Stimulated activated CD8-positive, alpha-beta memory T cell treated with anti-CD3 and anti-CD28 coated beads, Interleukin-15, amount 100 ng/mL, for 24 hours (primary cell): ENCODE results near the gene RCOR1.

Experiments
- DNase-seq: peaks from one replicate; pipeline ENCODE4 v3.0.0-alpha.2; 2020; ENCODE audit warnings: low read depth

The RCOR1 gene

DNA sequence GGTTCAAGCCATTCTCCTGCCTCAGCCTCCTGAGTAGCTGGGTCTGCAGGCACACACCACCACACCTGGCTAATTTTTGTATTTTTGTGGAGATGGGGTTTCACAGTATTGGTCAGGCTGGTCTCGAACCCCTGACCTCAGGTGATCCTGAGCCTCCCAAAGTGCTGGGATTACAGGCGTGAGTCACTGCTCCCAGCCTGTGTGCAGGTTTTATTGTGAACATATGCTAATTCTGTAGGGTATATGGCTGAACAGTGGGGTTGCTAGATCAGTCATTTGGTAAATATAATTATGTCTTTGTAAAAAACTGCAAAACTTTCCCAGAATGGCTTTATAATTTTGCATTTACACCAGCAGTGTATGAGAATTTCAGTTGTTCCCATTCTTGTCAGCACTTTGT lies 85.9 kb downstream of the RCOR1 start:
- no peak for DNase-seq

DNA sequence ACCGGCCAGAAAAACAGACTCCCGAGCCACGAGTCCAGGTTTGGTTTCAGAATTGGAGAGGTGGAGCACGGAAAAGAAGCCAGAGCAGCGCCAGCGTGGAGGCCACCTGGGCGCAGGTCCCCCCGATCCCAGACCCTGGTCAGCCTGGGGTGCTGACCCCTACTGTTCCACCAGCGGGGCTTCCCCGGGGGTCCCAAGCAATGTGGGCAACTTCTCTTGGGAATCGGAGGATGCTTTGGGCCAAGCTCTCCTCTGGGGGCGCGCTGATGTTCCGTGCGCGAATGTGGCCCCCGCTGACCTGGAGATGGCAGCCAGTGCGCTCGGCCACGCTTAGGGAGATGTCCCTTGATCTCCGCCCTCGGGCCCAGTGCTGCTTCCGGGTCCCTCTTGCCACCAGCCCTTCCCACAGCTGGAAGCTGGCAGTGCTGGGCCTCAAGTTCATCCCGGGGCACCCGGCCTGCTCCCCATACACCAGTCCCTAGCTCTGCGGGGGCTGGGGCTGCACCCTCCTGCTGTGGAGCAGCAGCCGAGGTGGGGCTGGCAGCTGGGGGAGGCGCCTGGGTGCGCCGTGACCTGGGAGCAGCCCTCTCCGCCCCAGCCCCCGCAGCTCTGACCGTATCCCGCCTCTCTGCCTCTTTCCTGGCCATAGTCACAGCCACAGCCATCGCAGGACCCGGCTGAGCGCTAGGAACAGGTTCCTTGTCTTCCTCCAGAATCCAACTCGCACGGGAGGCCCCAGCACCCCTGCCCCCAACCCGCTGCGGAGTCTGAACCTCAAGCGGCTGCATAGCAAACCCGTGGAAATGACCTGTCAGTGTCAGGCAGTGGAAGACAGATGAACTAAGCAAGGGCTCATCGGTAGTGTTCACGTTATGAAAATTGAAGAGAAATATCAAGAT lies 91.2 kb downstream of the RCOR1 start:
- no peak for DNase-seq

DNA sequence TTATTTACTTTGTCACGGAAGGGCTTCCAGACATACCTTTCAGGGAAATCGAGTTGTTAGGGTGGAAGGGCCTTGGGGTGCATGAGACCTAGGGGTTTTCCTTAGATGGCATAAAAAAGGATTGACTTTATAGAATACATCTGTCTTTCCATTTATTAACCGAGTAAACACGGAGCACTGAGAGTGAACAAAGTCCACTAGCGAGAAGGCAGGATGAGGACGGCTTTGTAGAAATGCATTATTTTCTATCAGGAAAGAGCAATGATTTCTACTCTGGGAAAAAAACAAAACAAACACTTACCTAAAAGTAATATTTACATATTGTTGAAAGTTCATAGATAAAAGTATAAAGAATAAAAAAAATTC lies 91.8 kb downstream of the RCOR1 start:
- no peak for DNase-seq

DNA sequence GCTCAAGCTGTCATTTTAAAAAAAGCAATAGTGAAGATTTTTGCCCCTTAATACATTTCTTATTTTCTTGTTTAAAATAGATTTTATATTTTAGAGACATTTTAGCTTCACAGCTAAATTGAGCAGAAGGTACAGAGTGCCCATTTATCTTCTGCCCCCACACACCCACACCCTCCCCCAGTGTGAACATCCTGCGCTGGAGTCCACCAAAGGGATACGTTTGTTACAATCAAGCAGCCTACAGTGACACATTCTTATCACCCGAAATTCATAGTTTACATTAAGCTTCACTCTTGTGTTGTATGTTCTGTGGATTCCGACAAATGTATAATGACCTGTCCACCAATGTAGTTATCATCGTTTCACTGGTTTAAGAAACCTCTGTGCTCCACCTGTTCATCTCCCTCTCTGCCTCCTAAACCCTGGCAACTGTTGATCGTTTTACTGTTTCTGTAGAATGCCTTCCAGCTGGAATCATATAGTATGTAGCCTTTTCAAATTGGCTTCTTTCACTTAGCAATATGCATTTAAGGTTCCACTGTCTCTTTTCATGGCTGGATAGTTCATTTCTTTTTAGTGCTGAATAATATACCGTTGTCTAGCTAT lies 93.8 kb downstream of the RCOR1 start:
- DNase-seq: no peak

DNA sequence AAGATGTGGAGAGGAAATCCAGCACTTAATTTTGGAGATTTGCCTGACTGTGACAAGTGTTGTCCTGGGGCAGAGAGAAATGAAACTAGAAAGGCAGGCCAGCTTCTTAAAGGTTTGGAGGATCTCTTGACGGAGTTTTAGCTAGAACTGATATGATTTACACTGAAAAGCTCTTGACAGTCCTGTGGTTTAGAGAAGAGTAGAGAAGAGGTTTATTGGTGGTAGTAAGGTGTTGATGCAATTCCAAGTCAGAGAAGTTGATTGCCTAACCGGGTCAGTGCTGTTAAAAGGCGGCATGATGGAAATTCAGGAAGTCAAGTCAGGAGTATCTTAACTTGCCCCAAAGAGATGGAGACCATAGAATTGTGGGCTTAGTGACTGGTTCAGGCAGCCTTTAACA lies 95.8 kb downstream of the RCOR1 start:
- no peak for DNase-seq

DNA sequence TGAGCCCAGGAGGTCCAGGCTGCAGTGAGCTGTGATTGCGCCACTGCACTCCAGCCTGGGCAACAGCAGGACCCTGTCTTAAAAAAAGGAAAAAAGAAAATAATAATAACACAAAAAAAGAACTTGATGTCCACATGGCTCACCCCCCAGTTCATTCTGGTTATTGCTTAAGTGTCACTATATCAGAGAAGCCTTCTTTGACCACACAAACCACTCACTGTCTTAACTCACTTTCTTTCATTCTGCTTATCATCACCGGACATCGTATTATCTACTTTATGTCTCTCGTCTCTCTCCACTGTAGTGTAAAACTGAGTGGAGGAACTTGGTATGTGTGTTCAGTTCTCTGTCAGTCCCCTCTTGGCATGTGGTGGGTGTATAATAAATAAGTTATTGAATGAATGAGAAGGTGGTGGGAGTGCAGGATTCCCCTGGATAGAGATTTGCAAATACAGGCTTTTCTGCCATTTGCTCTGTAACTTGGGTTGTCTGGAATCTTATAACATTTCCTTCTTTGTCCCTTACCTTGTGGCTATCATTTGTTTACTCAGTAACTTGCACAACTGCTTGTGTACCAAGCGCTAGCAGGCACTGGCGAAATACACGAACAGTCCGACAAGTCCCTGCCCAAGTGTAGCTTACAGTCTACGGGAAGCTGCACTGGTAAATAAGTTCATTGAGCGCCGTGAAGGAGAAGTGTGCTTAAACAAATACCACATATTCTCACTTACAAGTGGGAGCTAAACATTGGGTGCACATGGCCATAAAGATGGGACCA lies 98.2 kb downstream of the RCOR1 start:
- DNase-seq: no peak

DNA sequence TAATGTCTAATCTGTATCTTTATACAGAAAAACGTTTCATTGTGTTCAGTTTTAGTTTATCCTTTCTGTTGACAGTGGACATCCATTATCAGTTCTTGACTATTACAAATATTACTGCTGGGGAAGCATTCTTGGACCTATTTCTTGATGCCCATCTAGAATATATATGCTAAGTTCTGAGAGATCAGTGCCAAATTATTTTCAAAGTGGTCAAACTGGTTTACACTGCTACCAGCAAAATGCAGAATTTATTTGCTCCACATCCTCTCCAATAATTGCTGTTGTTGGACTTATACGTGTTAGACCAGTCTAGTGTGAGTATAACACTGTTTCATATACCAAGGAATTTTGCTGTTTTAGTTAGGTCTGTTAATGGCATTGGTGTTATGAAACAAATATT lies 99.3 kb downstream of the RCOR1 start:
- DNase-seq: no peak

DNA sequence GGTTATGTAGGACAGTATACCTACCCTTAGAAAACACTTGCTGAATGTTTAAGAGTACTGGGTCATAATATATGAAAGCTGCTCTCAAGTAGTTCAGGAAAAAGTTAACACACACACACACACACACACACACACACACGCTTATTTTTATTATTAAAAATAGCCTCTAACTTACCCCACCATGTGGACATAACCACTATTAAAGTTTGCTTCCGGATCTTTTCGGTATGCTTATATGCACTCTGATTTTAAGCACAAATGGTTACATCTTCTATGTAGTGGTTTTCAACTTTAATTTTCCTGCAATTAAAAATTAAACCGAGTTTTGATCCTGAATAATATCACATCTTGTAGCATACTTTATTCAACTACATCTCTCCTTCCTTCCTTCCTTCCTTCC lies 99.9 kb downstream of the RCOR1 start:
- no peak for DNase-seq

DNA sequence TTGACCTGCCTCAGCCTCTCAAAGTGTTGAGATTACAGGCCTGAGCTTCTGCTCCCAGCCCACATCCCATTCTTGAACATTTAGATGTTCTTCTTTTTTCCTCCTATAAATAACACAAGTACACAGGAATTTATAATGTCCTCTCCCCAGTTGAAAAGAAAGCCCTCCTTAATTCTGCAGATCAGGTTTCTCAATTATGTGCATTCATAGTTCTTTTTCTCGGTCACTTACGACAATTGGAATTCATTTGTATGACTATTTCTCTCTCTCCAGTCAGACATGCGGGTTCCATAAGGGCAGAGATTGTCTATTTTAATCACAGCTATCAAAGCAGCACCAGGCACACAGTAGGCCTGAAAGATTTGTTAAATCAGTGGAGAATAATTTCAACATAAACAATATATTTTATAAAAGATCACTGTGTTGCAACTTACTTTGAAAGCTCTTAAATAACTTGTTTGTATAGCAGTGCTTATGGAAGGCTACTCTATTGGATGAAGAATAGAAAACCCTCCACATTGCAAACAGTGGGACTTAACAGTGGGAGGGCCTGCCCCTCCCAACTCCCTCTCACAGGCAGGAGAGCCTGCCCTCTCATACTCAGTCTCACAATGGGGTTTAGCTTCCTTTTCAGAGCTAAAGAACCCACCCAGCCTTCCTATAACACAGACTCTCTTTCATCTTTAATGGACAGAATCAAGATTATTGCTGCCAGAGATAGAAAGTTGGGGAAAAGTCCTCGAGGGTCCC lies 100.7 kb downstream of the RCOR1 start:
- DNase-seq: no peak

DNA sequence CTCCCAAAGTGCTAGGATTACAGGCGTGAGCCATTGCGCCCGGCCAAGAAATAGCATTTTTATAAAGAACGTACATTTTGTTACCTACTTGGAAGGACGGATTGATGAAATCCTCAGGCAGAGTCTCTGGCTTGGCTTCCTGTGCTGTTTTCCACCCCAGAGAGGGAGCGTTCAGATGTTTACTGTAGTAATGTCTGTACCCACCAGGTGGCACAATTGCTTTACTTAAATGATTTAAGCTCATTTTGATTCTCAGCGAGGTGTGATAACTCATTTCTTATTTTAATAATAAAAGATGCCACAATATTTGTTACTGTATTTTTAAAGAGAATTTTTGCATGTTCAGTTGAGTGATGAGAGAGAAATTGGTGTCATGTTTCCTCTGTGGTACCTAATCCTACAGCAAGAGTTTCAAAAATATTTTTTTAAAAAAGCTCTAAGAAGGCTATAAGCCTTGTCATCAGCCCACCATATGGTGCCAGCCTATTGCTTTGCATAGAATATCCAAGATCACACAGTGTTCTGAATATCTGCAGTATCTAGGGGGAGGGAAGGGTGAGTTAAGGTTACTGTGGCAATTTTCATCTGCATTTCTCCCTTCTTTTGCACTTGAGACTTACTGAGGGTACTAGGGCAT lies 102.2 kb downstream of the RCOR1 start:
- peak; percentile 2 for DNase-seq

DNA sequence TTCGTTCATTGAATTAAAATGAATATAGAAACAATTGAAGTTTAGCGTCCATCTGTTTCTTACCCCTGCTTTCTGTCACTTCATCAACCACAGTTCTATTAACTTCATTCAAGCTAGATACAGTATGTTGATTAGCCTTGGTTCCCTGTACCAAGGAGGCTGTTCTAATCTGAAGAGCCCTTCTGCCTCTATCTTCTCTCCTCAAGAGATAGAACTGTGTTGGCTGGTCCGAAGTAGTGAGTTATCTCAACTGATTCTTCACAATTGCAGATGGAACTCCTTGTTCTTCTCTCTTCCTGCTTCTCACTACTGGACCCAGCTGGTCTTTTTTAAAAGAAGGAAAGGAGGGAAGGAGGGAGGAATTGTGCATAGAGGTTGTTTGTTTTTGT lies 102.7 kb downstream of the RCOR1 start:
- DNase-seq: no peak

DNA sequence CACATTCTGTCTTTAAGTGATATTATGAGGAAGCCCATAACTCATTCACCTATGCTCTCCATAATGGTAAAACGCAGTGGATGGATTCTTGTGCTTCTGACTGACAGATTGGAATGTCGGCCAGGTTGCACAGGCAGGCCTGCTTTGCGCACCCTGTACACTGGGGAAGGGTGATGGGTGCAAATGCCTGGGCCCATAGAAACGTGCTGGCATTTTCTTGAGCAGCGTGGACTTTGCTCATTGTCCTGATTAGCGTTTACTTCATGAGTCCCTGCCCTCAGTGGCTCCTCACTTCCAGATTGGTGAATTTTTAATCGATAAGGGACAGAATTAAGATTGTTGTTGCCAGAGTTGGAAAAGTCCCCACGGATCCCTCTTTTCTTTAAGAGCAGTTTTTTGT lies 103.9 kb downstream of the RCOR1 start:
- DNase-seq: no peak

DNA sequence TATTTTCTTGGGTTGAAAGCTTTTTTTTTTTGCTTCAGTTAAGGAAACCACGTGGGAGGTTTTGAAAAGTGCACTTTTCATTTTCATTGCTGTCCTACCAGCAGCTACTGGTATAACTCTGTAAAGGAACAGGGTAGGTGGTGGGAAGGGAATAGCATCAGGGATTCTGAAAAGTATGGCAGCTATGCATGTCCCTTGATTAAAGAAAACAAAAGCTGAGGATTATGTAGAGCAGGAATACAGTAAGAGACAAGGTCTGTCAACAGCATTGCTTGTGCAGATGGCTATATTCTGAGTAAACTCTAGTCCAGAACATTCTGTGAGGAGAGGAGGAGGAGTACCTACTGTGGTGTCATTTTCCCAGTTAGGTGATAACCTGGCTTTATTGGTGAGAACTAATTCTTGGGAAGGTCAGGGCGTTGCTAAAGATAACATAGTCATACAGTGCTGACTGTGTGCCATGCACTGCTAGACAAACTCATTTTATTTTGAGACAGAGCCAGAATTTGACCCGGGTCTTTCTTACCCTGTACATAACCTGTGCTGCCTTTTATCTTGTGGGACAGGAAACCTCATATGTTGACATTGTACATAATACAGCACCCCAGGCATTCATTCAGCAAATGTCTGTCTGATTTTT lies 104.5 kb downstream of the RCOR1 start:
- DNase-seq: no peak

DNA sequence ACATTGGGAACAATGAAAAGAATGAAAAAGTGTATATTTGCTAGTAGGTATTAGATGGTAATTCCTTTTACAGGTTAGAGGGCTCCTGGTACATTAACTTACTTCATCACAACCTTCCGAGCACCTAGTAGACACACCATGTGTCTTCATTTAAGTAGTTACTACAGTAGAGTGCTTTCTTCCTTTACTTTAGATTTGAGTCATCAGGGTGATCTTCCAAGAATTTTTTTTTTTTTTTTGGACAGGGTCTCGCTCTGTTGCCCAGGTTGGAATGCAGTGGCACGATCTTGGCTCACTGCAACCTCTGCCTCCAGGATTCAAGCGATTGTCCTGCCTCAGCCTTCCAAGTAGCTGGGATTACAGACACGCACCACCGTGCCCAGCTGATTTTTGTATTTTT lies 105.1 kb downstream of the RCOR1 start:
- no peak for DNase-seq

DNA sequence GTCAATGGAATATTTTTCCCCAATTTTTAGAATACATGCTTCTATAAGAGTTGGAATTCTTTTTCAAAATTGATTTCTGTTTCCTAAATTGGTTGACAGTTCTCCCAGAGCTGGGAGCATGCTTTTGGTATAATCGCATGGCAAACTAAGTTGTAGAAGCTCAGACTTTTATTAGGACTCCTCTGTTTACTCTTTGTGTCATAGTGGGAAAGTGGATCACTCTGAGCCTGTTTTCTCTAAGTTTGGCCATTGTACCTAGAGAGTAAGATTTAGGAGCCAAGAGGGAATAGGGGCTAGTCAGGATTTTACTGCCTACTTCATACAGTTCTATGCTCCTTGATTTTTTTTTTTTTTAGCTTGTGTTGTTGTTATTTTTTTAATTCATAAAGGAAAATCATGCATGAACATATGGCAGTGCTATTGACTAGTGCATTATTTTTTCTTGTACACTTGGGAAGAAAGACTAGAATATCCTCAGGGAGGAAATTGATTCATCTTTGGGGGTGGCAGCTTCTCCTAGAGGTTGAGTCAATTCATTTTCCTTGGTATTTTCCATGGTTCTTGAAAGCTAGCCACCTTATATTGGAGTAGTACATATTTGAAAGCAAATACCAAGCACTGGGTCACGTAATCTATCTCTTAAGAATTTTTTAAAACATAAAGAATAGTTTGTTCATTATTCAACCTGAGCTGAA lies 107.1 kb downstream of the RCOR1 start:
- no peak for DNase-seq

DNA sequence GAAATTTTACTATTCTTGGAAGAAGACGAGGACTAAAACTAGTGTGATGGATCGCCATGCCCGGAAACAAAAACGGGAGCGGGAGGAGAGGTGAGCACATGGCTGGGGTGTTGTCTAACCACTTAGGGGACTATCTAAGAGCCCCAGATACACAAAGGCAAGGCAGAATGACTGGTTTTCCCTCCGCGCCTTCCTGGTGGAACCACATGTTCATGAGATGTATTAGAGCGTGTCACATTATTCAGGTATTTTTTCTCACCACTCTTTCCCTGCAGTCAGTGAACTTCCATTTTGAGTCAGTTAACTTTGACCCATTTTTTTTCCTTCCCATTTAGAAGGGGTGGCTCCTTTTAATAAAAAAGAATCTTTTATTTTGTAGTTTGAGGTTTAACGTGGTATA lies 116.0 kb downstream of the RCOR1 start:
- no peak for DNase-seq

DNA sequence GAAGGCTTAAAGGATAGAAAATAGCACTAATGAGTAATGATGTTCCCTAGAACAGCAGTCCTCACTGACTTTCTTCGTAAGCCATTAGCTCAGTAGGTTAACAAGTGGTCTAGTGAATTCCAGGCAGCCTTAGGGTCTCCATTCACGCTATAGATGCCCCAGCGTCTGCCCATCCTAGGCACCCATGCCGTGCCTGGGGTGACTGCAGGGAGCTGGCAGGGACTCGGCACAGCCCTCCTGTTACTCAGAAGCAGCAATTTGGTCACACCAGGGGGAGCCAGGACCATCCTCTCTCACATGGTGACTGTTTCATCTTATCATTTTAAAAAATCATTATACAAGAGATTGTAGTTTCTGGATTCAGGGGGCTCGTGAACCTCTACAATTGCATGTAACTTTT lies 118.8 kb downstream of the RCOR1 start:
- no peak for DNase-seq

DNA sequence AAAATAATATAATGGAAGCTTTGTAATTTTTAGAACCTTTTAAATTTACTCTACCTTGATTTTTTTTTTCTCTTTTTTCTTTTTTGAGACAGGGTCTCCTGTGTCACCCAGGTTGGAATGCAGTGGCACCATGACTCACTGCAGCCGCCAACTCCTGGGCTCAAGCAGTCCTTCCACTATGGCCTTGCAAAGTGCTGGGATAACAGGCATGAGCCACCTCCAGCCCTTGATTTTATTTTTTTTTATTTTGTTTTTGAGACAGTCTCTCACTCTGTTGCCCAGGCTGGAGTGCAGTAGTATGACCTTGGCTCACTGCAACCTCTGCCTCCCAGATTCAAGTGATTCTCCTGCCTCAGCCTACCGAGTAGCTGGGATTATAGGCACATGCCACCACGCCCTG lies 119.5 kb downstream of the RCOR1 start:
- no peak for DNase-seq

DNA sequence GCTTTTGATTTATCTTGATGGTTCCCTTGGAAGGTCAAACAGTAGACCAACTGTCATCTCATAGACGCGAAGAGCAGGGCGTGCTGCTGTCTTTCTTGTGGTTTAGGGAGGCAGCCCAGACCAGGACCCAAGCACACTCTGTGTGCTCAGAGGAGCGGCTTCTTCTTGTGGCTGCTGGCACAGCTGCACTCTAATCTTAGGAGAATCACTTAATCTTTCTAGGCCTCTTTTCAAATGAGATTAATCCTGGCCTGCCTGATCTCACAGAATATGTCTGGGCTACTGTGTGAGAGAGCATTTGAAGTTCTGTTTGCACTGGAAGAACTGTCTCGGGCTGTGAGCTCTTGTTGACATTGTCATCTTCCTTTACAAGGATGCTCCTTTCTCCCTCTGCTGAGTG lies 124.8 kb downstream of the RCOR1 start:
- no peak for DNase-seq

DNA sequence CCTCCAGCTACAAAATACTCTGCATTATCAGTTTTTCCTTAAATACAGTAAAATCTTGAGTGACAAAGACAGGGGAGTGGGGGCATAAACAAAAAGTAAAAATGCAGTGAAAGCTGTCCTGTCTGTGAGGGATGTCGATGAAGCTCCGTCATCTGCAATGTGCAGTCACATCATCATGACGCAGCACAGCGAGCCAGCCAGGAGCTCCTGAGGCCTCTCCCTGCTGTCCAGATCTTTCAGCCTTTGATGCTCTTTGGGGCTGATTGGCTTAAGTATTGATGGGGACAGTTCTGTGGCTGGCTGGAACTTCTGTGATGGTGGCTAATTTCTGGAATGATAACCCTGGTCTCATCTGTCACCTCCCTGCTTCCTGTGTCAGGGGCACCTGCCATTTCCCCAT lies 130.2 kb downstream of the RCOR1 start:
- no peak for DNase-seq

DNA sequence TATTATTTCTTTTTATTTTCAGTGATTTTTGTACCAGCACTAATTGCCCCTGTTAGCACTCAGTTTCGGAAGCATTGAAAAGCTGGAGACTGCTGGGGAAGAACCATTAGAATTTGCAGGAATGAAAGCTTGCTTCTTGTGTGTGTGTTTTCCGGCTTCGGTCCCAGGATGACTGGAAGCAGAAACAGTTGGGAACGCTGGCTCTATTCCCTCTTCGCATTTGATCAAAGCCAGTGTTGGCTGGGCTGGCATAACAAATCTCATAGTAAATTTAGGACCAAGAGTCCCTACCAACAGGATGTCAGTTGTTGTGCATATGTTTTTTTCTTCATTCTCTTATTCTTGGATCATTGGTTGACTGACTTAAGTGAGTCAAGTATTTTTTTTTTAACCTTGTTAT lies 131.2 kb downstream of the RCOR1 start:
- no peak for DNase-seq
